ENCODE measurements around the gene ESPNL.

Gene ESPNL

DNA sequence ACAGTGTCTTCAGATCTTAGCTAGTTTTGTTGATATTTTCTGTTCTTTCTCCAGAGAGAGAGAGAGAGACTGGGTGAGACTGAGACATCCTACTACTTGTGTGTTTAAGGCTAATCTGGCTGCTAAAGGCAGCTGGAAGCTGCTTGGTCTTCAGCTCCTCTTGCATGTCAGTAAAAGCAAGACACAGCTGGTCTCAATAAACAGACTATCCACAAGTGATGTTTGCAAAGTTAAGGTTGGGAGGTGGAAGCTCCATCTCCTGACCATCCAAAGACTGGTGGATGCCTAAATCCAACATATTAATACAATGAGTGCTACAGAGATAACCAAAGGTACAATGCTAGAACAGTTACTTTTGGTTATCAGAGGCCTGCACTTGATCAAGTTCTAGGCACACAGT is 76.5 kb downstream of the ESPNL start:
- Histone ChIP-seq H3K4me3 (ENCODE audit: insufficient read length, low read depth) (no peak overlapping the region), H3K9me3 (ENCODE audit: insufficient read depth, low read length) (no peaks in the 10 kb centered on the region), H3K27me3 (ENCODE audit: insufficient read depth, insufficient read length) (no peaks in the 10 kb centered on the region), H3K4me1 (ENCODE audit: insufficient read depth, insufficient read length) (peaks cover 2% of the 10 kb centered on the region), H3K9ac (ENCODE audit: insufficient read length, low read depth) (no peak overlapping the region), H3K36me3 (ENCODE audit: insufficient read depth, insufficient read length, low read length) (peaks cover 91% of the 10 kb centered on the region)
- TF ChIP-seq SUZ12 (IDR thresholded peaks at IDR 0.05; ENCODE audit: extremely low read depth, insufficient read depth, insufficient read length) (no peak), YY1 (IDR thresholded peaks at IDR 0.05; ENCODE audit: insufficient read depth, insufficient read length) (no peak), ZNF274 (IDR thresholded peaks at IDR 0.05; ENCODE audit: low read depth, low read length) (no peak)
- no peak for DNase-seq (ENCODE audit: low read depth, low spot score)

DNA sequence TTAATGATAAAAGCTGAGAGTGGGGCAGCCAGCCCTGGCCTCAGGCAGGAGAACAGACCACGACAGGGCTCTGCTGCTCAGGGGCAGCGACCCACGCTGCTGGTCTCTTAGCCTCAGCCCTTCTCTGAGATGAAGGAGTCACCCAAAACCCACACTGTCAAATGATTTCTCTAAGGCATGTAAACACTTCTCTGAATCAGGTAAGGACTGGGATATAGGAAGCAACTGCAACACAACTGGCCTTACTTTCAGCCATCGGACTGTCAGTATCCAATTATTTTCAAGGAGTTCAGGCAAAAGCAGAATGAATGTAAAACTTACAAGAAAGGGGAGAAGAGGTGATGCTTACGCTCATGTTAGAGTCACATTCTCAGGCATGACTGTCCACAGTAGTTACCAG is 80.4 kb downstream of the ESPNL start:
- no peaks in the 10 kb centered on the region for H3K9me3 ChIP-seq (ENCODE audit: insufficient read depth, low read length)
- H3K4me1 ChIP-seq (ENCODE audit: insufficient read depth, insufficient read length), result no peaks in the 10 kb centered on the region
- H3K27me3 ChIP-seq (ENCODE audit: insufficient read depth, insufficient read length), result no peaks in the 10 kb centered on the region
- H3K9ac ChIP-seq (ENCODE audit: insufficient read length, low read depth), result no peak overlapping the region
- DNase-seq (ENCODE audit: low read depth, low spot score), result no peak
- TF ChIP-seq ZNF274 (IDR thresholded peaks at IDR 0.05; ENCODE audit: low read depth, low read length) (no peak), YY1 (IDR thresholded peaks at IDR 0.05; ENCODE audit: insufficient read depth, insufficient read length) (no peak), SUZ12 (IDR thresholded peaks at IDR 0.05; ENCODE audit: extremely low read depth, insufficient read depth, insufficient read length) (no peak)
- H3K36me3 ChIP-seq (ENCODE audit: insufficient read depth, insufficient read length, low read length), result peaks cover 92% of the 10 kb centered on the region
- H3K4me3 ChIP-seq (ENCODE audit: insufficient read length, low read depth), result no peak overlapping the region

DNA sequence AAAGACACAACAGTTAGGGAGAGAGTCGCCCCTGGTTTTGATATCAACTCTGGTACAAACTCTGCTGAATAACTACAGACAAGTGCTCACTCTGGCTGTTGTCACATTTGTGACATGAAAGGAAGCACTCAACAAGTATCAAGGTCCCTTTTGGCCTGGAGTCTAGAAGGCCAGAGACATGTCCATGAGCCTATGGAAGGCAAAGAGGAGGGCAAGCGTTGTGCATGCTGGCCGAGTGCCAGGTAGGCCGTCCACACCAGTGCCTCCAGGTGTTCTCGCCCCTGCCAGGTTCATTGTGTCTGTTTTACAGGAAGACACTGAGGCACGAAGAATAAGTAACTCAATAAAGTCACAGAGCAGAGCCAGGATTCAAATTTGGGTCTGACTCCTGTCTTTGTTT is 82.2 kb downstream of the ESPNL start:
- DNase-seq (ENCODE audit: low read depth, low spot score), result no peak
- TF ChIP-seq YY1 (IDR thresholded peaks at IDR 0.05; ENCODE audit: insufficient read depth, insufficient read length), result no peak
- TF ChIP-seq ZNF274 (IDR thresholded peaks at IDR 0.05; ENCODE audit: low read depth, low read length), result no peak
- no peak for TF ChIP-seq SUZ12 (IDR thresholded peaks at IDR 0.05; ENCODE audit: extremely low read depth, insufficient read depth, insufficient read length)
- H3K9me3 ChIP-seq (ENCODE audit: insufficient read depth, low read length), result no peaks in the 10 kb centered on the region
- peaks cover 94% of the 10 kb centered on the region for H3K36me3 ChIP-seq (ENCODE audit: insufficient read depth, insufficient read length, low read length)
- H3K4me1 ChIP-seq (ENCODE audit: insufficient read depth, insufficient read length), result no peaks in the 10 kb centered on the region
- H3K27me3 ChIP-seq (ENCODE audit: insufficient read depth, insufficient read length), result no peaks in the 10 kb centered on the region
- H3K4me3 ChIP-seq (ENCODE audit: insufficient read length, low read depth), result no peak overlapping the region
- no peak overlapping the region for H3K9ac ChIP-seq (ENCODE audit: insufficient read length, low read depth)

Measured in NT2/D1 (cell line).